ENCODE data around the gene SERPINA12. TPM values are rescaled to one million over a fixed set of nuclear protein-coding genes. Genes with fewer than 3 reads are reported as not detected.

The SERPINA12 gene
- total and polyA plus RNA-seq, 2 of the 13 experiments (the other 11 are each of a cell fraction or from before 2014, with no cell fraction given): 0.08 TPM; not detected in 1

DNA sequence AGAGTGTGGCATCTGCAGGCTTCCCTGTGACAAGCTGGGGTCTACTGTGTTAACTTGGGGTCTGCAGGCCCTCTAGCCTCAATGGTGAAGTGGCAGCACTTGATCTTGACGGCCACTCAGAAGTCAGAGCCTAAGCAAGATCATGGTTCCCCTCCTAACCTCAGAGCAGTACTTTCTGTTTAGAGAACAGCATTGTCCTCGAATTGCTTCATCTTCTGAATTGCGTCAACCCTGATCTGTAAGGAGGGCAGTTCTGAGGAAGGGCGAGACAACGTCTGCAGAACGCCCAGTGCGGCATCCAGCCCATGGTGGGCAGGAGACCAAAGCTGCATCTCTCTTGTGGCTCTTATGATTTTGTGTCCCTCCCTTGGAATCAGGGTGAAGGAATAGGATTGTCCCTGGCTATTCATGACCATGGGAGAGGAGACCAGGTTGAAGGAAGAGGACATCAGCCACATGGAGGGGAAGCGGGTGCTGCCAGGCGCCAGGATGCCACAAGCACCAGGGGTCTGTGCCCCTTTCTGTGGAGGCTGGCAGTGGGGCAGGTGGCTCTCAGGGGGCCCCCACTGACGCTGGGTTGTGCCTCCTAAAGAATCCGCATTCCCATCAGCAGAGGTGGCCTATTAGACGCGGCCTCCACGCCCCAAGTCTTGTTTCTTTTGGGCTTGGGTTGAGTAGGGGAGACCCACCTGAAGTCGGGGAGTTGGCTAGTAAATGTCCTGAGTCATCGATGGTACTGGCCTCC is 35.4 kb downstream of the SERPINA12 start:
- Histone ChIP-seq H3K79me2 (ENCODE audit: insufficient read depth, low read length) (no peaks in the 10 kb centered on the region), H3K36me3 (replicated peaks in 1 of 2; ENCODE audit: control insufficient read depth in 1 of 2, insufficient read depth in 2 of 2, low read length in 2 of 2) (no peaks in the 10 kb centered on the region), H3K4me2 (ENCODE audit: low read depth, low read length) (peak overlapping the region; percentile 21; the same call in 1 of the 2 replicates), H3K27ac (ENCODE audit: extremely low read length, insufficient read depth, low read length) (no peak overlapping the region), H3K27me3 (ENCODE audit: control insufficient read depth in 1 of 2, insufficient read depth in 2 of 2, low read length in 2 of 2) (no peaks in the 10 kb centered on the region), H3K9me3 (ENCODE audit: low read length) (peaks cover 15% of the 10 kb centered on the region), H3K9ac (ENCODE audit: insufficient read depth, low read depth, low read length) (no peak overlapping the region), H3K4me1 (ENCODE audit: insufficient read depth, low read length) (peaks cover 59% of the 10 kb centered on the region), H3K4me3 (replicated peaks in 1 of 3; ENCODE audit: insufficient read depth in 1 of 3, low read depth in 2 of 3, low read length in 3 of 3) (no peak overlapping the region), H2AFZ (ENCODE audit: low read length) (no peak overlapping the region), H4K20me1 (ENCODE audit: insufficient read depth, low read length) (no peaks in the 10 kb centered on the region)
- ChIA-PET CTCF (ENCODE audit: low intra/inter-chr PET ratio, low total read pairs) (no interaction called here), POLR2A (no interaction called here)
- TF ChIP-seq SOX13 (IDR thresholded peaks at IDR 0.05): no peak
- 0 out of 4 replicates have a peak, but pooled peaks of 1 of the 2 experiments have one; percentile 12 for TF ChIP-seq SOX13 (CRISPR knock-in tag; conservative IDR thresholded peaks at IDR 0.05 in 1 of 2, IDR thresholded peaks at IDR 0.05 in 1 of 2)
- TF ChIP-seq ZNF205 (CRISPR knock-in tag; IDR thresholded peaks at IDR 0.05): no peak
- peak; percentile 72; the same call in 1 of the 2 replicates for TF ChIP-seq CEBPB (IDR thresholded peaks at IDR 0.05; ENCODE audit: borderline replicate concordance, low read depth, low read length)
- peak; percentile 77 for TF ChIP-seq CEBPG (CRISPR knock-in tag; IDR thresholded peaks at IDR 0.05)
- TF ChIP-seq HOXA5 (CRISPR knock-in tag; IDR thresholded peaks at IDR 0.05): no peak
- 0 out of 2 replicates have a peak, but pooled peaks have one; percentile 20 for TF ChIP-seq HOXA3 (CRISPR knock-in tag; IDR thresholded peaks at IDR 0.05)
- TF ChIP-seq GATAD2A (CRISPR knock-in tag; IDR thresholded peaks at IDR 0.05): 0 out of 2 replicates have a peak, but pooled peaks have one; percentile 17
- no peak for TF ChIP-seq ZNF790 (CRISPR knock-in tag; IDR thresholded peaks at IDR 0.05; ENCODE audit: borderline replicate concordance)
- TF ChIP-seq, protein P1, sequence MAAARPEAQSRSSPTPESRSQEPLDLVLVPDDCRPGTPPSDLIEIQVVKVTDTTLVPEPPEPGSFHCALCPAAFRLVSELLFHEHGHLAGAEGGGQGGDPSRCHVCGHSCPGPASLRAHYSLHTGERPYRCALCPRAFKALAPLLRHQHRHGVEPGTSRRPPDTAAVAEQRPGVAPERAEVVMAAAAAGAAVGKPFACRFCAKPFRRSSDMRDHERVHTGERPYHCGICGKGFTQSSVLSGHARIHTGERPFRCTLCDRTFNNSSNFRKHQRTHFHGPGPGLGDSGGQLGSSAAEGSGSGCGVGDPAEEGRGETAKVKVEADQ (CRISPR knock-in tag; IDR thresholded peaks at IDR 0.05; ENCODE audit: borderline replicate concordance): no peak
- BruUV-seq (replicated peaks): no TSS peak
- ATAC-seq: no peak; the same call in 2 of the 3 replicates
- intact Hi-C loops (cut with micrococcal nuclease; ENCODE audit: unreplicated experiment): no loop called here
- no peak for FAIRE-seq
- no peak for DNase-seq (ENCODE audit: low spot score)
- in situ Hi-C loops (cut with HindIII; ENCODE audit: extremely low pct_ligation_motif_present, low pct_unique_long_range_greater_than_20kb): no loop called here
- 85% methylated on average over 15 of the region's 16 CpGs for WGBS (ENCODE audit: low lambda C conversion rate)

All from HepG2 (cell line).